ENCODE data around the gene ZDHHC20. TPM values are rescaled to one million over a fixed set of nuclear protein-coding genes. Genes with fewer than 3 reads are reported as not detected.

Gene ZDHHC20
- total RNA-seq, 1 experiment from 2014 or later, result 53.7 TPM

DNA sequence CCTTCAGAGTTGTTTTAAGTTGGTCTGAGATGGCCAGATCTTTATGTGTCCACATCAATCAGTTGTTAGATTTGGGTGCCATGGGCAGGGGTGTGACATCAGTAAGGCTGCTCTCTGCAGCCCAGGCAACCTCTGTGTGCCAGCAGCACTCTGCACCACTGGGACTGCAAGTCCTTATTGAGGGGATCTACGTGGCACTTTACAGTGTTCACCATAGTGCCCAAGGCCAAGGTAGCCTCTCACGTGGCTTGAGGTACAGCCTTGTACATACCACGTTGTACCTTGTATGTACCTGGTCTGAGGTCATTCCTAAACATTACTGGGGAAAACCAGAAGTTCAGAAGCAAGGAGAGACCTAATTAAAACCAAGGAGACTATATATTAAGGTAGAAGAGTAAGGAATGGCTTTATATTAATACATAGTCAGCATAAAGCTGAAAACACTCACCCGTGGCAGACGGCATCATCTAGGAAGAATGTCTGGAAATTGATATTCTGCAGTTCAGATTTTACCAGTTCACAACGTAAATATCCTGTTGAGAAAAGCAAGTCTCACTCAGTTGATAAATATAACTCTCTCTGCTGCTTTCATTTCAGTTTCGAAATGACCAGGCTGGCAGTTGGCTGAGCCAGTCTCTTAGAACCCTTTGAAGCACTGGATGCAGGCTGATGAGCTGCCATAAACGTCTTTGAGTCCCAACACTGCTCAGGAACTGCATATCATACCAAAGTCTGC is 128.8 kb downstream of the ZDHHC20 start:
- no TSS peak for BruUV-seq (replicated peaks)
- Histone ChIP-seq H2AFZ (ENCODE audit: low read length) (no peak overlapping the region), H4K20me1 (ENCODE audit: low read length) (no peaks in the 10 kb centered on the region), H3K36me3 (ENCODE audit: low read depth, low read length) (no peaks in the 10 kb centered on the region), H3K9me2 (replicated peaks; ENCODE audit: low read length) (no peaks in the 10 kb centered on the region), H3K79me2 (ENCODE audit: low read length) (no peaks in the 10 kb centered on the region), H3K4me3 (ENCODE audit: low read length) (no peak overlapping the region), H3F3A (ENCODE audit: low read length, unreplicated experiment) (no peaks in the 10 kb centered on the region), H3K27ac (ENCODE audit: low read length) (no peak overlapping the region), H3K9me3 (ENCODE audit: low read length) (no peaks in the 10 kb centered on the region), H3K27me3 (ENCODE audit: low read length) (no peaks in the 10 kb centered on the region), H3K4me2 (ENCODE audit: low read length) (no peak overlapping the region), H3K9ac (ENCODE audit: low read length) (no peak overlapping the region), H3K4me1 (ENCODE audit: insufficient read depth, low read length) (no peaks in the 10 kb centered on the region)
- ChIA-PET POLR2A (ENCODE audit: unreplicated experiment) (no interaction called here), CTCF (no interaction called here)
- TF ChIP-seq EZH2 (IDR thresholded peaks at IDR 0.05; ENCODE audit: low read length, unreplicated experiment), result no peak
- no peak for ATAC-seq
- DNase-seq, result no peak
- intact Hi-C loops (cut with micrococcal nuclease), result no loop called here

DNA sequence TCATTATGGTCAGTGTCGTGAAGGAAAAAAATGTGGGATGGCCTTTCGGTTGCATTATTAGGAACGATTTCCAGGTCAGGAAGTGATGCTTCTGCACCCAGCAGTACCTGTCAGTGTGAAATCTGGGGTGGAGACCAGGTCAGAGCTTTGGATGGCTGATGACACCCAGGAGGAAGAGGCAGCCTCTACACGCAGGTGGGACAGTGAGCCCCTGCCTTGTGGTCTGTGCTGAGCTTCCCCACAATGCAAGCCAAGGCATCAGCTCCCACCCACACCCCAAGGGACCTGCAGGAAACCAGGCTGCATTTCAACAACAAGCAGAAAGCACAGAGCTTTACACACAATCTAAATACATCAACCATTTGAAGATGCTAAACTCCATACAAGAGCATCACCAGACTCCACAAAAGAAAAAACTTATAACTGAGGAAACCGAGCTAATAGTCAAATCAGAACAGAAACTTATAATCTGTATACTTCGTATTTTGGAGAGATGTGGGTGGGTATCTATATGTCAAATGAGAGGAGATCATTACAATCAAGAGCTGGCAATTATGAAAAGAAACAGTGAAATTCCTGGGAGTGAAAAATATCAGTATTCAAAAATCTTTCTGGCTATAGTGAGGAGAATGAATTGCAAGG is 130.1 kb downstream of the ZDHHC20 start:
- H3F3A ChIP-seq (ENCODE audit: low read length, unreplicated experiment), result no peaks in the 10 kb centered on the region
- H3K27ac ChIP-seq (ENCODE audit: low read length), result no peak overlapping the region
- H3K9ac ChIP-seq (ENCODE audit: low read length), result no peak overlapping the region
- DNase-seq, result no peak
- H2AFZ ChIP-seq (ENCODE audit: low read length), result no peak overlapping the region
- H3K4me2 ChIP-seq (ENCODE audit: low read length), result no peak overlapping the region
- ChIA-PET POLR2A (ENCODE audit: unreplicated experiment) (no interaction called here), CTCF (interaction anchor here (0.7 kb wide), 1 partner anchor 221 kb away, joined by 4 read pairs; no protein-coding TSS in a partner anchor)
- H3K4me3 ChIP-seq (ENCODE audit: low read length), result no peak overlapping the region
- BruUV-seq (replicated peaks), result no TSS peak
- no peaks in the 10 kb centered on the region for H3K36me3 ChIP-seq (ENCODE audit: low read depth, low read length)
- H4K20me1 ChIP-seq (ENCODE audit: low read length), result no peaks in the 10 kb centered on the region
- H3K9me2 ChIP-seq (replicated peaks; ENCODE audit: low read length), result no peaks in the 10 kb centered on the region
- intact Hi-C loops (cut with micrococcal nuclease), result no loop called here
- H3K4me1 ChIP-seq (ENCODE audit: insufficient read depth, low read length), result no peaks in the 10 kb centered on the region
- H3K9me3 ChIP-seq (ENCODE audit: low read length), result no peaks in the 10 kb centered on the region
- no peaks in the 10 kb centered on the region for H3K79me2 ChIP-seq (ENCODE audit: low read length)
- no peak for ATAC-seq
- no peaks in the 10 kb centered on the region for H3K27me3 ChIP-seq (ENCODE audit: low read length)
- TF ChIP-seq EZH2 (IDR thresholded peaks at IDR 0.05; ENCODE audit: low read length, unreplicated experiment), result no peak
- no peak for TF ChIP-seq EZH2phosphoT487 (IDR thresholded peaks at IDR 0.05; ENCODE audit: borderline replicate concordance, low read length)
- TF ChIP-seq, protein P1, sequence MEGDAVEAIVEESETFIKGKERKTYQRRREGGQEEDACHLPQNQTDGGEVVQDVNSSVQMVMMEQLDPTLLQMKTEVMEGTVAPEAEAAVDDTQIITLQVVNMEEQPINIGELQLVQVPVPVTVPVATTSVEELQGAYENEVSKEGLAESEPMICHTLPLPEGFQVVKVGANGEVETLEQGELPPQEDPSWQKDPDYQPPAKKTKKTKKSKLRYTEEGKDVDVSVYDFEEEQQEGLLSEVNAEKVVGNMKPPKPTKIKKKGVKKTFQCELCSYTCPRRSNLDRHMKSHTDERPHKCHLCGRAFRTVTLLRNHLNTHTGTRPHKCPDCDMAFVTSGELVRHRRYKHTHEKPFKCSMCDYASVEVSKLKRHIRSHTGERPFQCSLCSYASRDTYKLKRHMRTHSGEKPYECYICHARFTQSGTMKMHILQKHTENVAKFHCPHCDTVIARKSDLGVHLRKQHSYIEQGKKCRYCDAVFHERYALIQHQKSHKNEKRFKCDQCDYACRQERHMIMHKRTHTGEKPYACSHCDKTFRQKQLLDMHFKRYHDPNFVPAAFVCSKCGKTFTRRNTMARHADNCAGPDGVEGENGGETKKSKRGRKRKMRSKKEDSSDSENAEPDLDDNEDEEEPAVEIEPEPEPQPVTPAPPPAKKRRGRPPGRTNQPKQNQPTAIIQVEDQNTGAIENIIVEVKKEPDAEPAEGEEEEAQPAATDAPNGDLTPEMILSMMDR (conservative IDR thresholded peaks at IDR 0.05; ENCODE audit: low read depth, low read length), result no peak

DNA sequence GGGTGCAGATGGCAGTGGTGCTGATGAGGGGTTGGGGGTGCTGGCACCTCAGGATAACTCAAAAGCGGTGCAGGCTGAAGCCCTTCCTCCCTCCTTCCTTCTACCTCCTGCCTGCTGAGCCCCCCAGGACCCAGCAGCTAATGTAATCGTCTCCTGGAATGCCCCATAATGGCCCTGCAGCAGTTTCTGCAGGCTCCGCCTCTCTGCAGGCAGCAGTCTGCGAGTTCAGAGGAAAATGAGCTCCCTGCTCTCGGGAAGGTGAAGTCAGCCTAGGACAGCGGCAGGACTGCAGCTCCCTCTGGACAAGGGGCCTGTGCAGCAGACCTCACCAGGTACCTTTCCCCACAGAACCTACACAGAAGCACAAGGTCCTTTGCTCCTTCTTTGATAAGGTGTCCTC is 130.9 kb downstream of the ZDHHC20 start:
- Histone ChIP-seq H3K27ac (ENCODE audit: low read length) (no peak overlapping the region), H3K9me2 (replicated peaks; ENCODE audit: low read length) (no peaks in the 10 kb centered on the region), H4K20me1 (ENCODE audit: low read length) (no peaks in the 10 kb centered on the region), H3K4me3 (ENCODE audit: low read length) (no peak overlapping the region), H3K27me3 (ENCODE audit: low read length) (no peaks in the 10 kb centered on the region), H3K4me2 (ENCODE audit: low read length) (no peak overlapping the region), H3K4me1 (ENCODE audit: insufficient read depth, low read length) (no peaks in the 10 kb centered on the region), H3K79me2 (ENCODE audit: low read length) (no peaks in the 10 kb centered on the region), H2AFZ (ENCODE audit: low read length) (no peak overlapping the region), H3K36me3 (ENCODE audit: low read depth, low read length) (no peaks in the 10 kb centered on the region), H3K9me3 (ENCODE audit: low read length) (no peaks in the 10 kb centered on the region), H3F3A (ENCODE audit: low read length, unreplicated experiment) (no peaks in the 10 kb centered on the region), H3K9ac (ENCODE audit: low read length) (no peak overlapping the region)
- POLR2A ChIA-PET (ENCODE audit: unreplicated experiment), result no interaction called here
- ATAC-seq, result no peak
- DNase-seq, result no peak
- CTCF ChIA-PET, result no interaction called here
- TF ChIP-seq EZH2 (IDR thresholded peaks at IDR 0.05; ENCODE audit: low read length, unreplicated experiment), result no peak
- no peak for TF ChIP-seq EZH2phosphoT487 (IDR thresholded peaks at IDR 0.05; ENCODE audit: borderline replicate concordance, low read length)
- TF ChIP-seq, protein P1 (conservative IDR thresholded peaks at IDR 0.05; ENCODE audit: low read depth, low read length), result no peak
- BruUV-seq (replicated peaks), result no TSS peak
- intact Hi-C loops (cut with micrococcal nuclease), result no loop called here
